ENCODE results near the gene SYMPK. TPM values are rescaled to one million over a fixed set of nuclear protein-coding genes. Genes with fewer than 3 reads are reported as not detected.

Gene SYMPK
- total RNA-seq, 1 donor from 2014 or later = 93.0 TPM

- DNase-seq (ENCODE audit: extremely low spot score, unreplicated experiment) = no peak
- Mint-ChIP-seq H3K4me1 (ENCODE audit: unreplicated experiment) (no peaks in the 10 kb centered on the region), H3K27ac (no peak overlapping the region), H3K36me3 (no peaks in the 10 kb centered on the region), H3K27me3 (no peaks in the 10 kb centered on the region), H3K4me3 (peak overlapping the region; percentile 89), H3K9me3 (no peaks in the 10 kb centered on the region)
- no peak for TF ChIP-seq CTCF (conservative IDR thresholded peaks at IDR 0.05)
Measured at GRCh38 chr19:45815481-45816216, 47.3 kb downstream of the SYMPK start.

- TF ChIP-seq CTCF (conservative IDR thresholded peaks at IDR 0.05) = no peak
- no peaks in the 10 kb centered on the region for H3K36me3 Mint-ChIP-seq
- peak within 1 kb of the TSS; percentile 89 for H3K4me3 Mint-ChIP-seq
- no peaks in the 10 kb centered on the region for H3K4me1 Mint-ChIP-seq (ENCODE audit: unreplicated experiment)
- DNase-seq (ENCODE audit: extremely low spot score, unreplicated experiment) = no peak
- H3K27me3 Mint-ChIP-seq = no peaks in the 10 kb centered on the region
- H3K27ac Mint-ChIP-seq = no peak within 1 kb of the TSS
- no peaks in the 10 kb centered on the region for H3K9me3 Mint-ChIP-seq
Measured at GRCh38 chr19:45814851-45815480, 48.0 kb downstream of the SYMPK start, which contains the start of gene RSPH6A. TSS of gene RSPH6A (minus strand) at chr19:45815308. CDS start at chr19:45815176, 132 bp downstream.

GRCh38 chr19:45814166-45814780 is 48.7 kb downstream of the SYMPK start:
- Mint-ChIP-seq H3K27ac (no peak overlapping the region), H3K36me3 (no peaks in the 10 kb centered on the region), H3K4me1 (ENCODE audit: unreplicated experiment) (peaks cover 5% of the 10 kb centered on the region), H3K27me3 (no peaks in the 10 kb centered on the region), H3K4me3 (peak overlapping the region; percentile 21), H3K9me3 (no peaks in the 10 kb centered on the region)
- no peak for DNase-seq (ENCODE audit: extremely low spot score, unreplicated experiment)
- TF ChIP-seq CTCF (conservative IDR thresholded peaks at IDR 0.05) = no peak

- H3K9me3 Mint-ChIP-seq = no peaks in the 10 kb centered on the region
- no peak for TF ChIP-seq CTCF (conservative IDR thresholded peaks at IDR 0.05)
- H3K36me3 Mint-ChIP-seq = no peaks in the 10 kb centered on the region
- peak overlapping the region; percentile 39 for H3K4me3 Mint-ChIP-seq
- H3K27me3 Mint-ChIP-seq = no peaks in the 10 kb centered on the region
- H3K27ac Mint-ChIP-seq = no peak overlapping the region
- DNase-seq (ENCODE audit: extremely low spot score, unreplicated experiment) = no peak
- H3K4me1 Mint-ChIP-seq (ENCODE audit: unreplicated experiment) = peaks cover 5% of the 10 kb centered on the region
Measured at GRCh38 chr19:45812297-45812696, 50.6 kb downstream of the SYMPK start.

- Mint-ChIP-seq H3K36me3 (no peaks in the 10 kb centered on the region), H3K27ac (peak overlapping the region; percentile 50), H3K9me3 (no peaks in the 10 kb centered on the region)
Measured at GRCh38 chr19:45809643-45810159, 53.2 kb downstream of the SYMPK start.

More at GRCh38 chr19:45809643-45810159, 53.2 kb downstream of the SYMPK start:
- TF ChIP-seq CTCF (conservative IDR thresholded peaks at IDR 0.05) = no peak
- Mint-ChIP-seq H3K4me1 (ENCODE audit: unreplicated experiment) (peaks cover 5% of the 10 kb centered on the region), H3K27me3 (no peaks in the 10 kb centered on the region), H3K4me3 (no peak overlapping the region)
- no peak for DNase-seq (ENCODE audit: extremely low spot score, unreplicated experiment)

All from type B pancreatic cell (in vitro differentiated cells).